Kidney (tissue), 14 donors: ENCODE data around the gene TSHB. TPM values are rescaled to one million over a fixed set of nuclear protein-coding genes. Genes with fewer than 3 reads are reported as not detected.

Source experiments
- DNase-seq, 5 donors: peaks; one replicate each; pipeline ENCODE4 v3.0.0-alpha.2; 2013 to 2020
- FAIRE-seq: peaks from 2 replicates; lab custom pipeline; 2012; peaks lifted over from hg19 to GRCh38; lab: Jason Lieb, UNC
- H3K27ac ChIP-seq, 2 donors: one replicate each; pipeline ENCODE4 v1.7.0; 2013; ENCODE audit warnings: low read depth in 2 of 2, low read length in 2 of 2, inconsistent platforms in 1 of 2
- H3K27me3 ChIP-seq: one replicate; pipeline ENCODE4 v1.7.1; 2013; ENCODE audit warnings: low read length, inconsistent platforms; ENCODE audit not compliant: control insufficient read depth, insufficient read depth
- H3K36me3 ChIP-seq, 3 donors: one replicate each; pipeline versions ENCODE4 v1.7.0 to v1.7.1; 2013; ENCODE audit warnings: low read length in 3 of 3, control low read depth in 1 of 3, inconsistent platforms in 1 of 3; ENCODE audit not compliant: insufficient read depth in 3 of 3, control insufficient read depth in 2 of 3
- H3K4me1 ChIP-seq, 3 donors: one replicate each; pipeline versions ENCODE4 v1.7.0 to v1.7.1; 2013; ENCODE audit warnings: low read length in 3 of 3, inconsistent platforms in 1 of 3, low read depth in 1 of 3; ENCODE audit not compliant: control insufficient read depth in 2 of 3, insufficient read depth in 2 of 3
- H3K4me3 ChIP-seq, 3 donors: one replicate each; pipeline versions ENCODE4 v1.7.0 to v1.8.1; 2013; ENCODE audit warnings: low read length in 3 of 3, control low read depth in 1 of 3, inconsistent platforms in 1 of 3
- H3K9ac ChIP-seq, 3 donors: one replicate each; pipeline versions ENCODE4 v1.7.0 to v1.7.1; 2013; ENCODE audit warnings: low read length in 3 of 3, control low read depth in 1 of 3, inconsistent platforms in 1 of 3
- H3K9me3 ChIP-seq, 3 donors: one replicate each; pipeline versions ENCODE4 v1.7.0 to v1.7.1; 2013; ENCODE audit warnings: low read length in 3 of 3, control low read depth in 1 of 3, inconsistent platforms in 1 of 3; ENCODE audit not compliant: control insufficient read depth in 2 of 3, insufficient read depth in 1 of 3
- intact Hi-C: fragments of 100-400 bp; cut with DNase I; formaldehyde crosslinking; loops from one replicate; pipeline ENCODE4 v1.11.1; 2022
- polyA plus RNA-seq: library from polyadenylated mRNA; stranded (reverse); fragments of 350-450 nt; fragmentation: Illumina TruSeq; extraction: RNeasy Lipid Tissue Mini Kit (QIAGEN cat#74804); gene quantifications from one replicate; pipeline ENCODE4 v1.2.3, GENCODE V29; 2014; ENCODE audit warnings: low read depth, low replicate concordance; ENCODE audit not compliant: insufficient read depth
- total RNA-seq: library from RNA; stranded (reverse); fragmentation: NEBNext Ultra II Directional; extraction: Animal tissue kit (Norgen Biotek cat#: 25700); gene quantifications from one replicate; pipeline ENCODE4 v1.2.1, GENCODE V29; 2021
- TF ChIP-seq, protein P1 (sequence below): IDR thresholded peaks from 3 replicates; pipeline ENCODE4 v1.5.1; 2012; ENCODE audit warnings: mild to moderate bottlenecking, moderate library complexity, borderline replicate concordance; ENCODE audit not compliant: insufficient read depth; ENCODE audit errors: extremely low read depth
- donor health status: control.
- donor health status: control.
- donor health status: control.
- donor health status: control.
- donor health status: control.
- donor health status: DM: yes; HTN: yes; CAD: no.
- donor health status: Normal renal cell carcinoma (clear cell type).

Gene TSHB
- total and polyA plus RNA-seq, 2 donors from 2014 or later, result not detected

- FAIRE-seq, result no peak
- intact Hi-C loops, result no loop called here
These were observed 7.3 kb downstream of the TSHB start for GRCh38 chr1:115036814-115037507.

GRCh38 chr1:115040501-115040900 is 10.9 kb downstream of the TSHB start:
- no peak overlapping the region for H3K4me3 ChIP-seq
- no peak overlapping the region for H3K9ac ChIP-seq
- no peaks in the 10 kb centered on the region for H3K4me1 ChIP-seq
- no peaks in the 10 kb centered on the region for H3K27me3 ChIP-seq
- TF ChIP-seq, protein P1, sequence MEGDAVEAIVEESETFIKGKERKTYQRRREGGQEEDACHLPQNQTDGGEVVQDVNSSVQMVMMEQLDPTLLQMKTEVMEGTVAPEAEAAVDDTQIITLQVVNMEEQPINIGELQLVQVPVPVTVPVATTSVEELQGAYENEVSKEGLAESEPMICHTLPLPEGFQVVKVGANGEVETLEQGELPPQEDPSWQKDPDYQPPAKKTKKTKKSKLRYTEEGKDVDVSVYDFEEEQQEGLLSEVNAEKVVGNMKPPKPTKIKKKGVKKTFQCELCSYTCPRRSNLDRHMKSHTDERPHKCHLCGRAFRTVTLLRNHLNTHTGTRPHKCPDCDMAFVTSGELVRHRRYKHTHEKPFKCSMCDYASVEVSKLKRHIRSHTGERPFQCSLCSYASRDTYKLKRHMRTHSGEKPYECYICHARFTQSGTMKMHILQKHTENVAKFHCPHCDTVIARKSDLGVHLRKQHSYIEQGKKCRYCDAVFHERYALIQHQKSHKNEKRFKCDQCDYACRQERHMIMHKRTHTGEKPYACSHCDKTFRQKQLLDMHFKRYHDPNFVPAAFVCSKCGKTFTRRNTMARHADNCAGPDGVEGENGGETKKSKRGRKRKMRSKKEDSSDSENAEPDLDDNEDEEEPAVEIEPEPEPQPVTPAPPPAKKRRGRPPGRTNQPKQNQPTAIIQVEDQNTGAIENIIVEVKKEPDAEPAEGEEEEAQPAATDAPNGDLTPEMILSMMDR, result no peak
- H3K27ac ChIP-seq, result no peak overlapping the region
- H3K36me3 ChIP-seq, result no peaks in the 10 kb centered on the region
- no peak for DNase-seq
- intact Hi-C loops, result no loop called here
- FAIRE-seq, result no peak
- H3K9me3 ChIP-seq, result no peaks in the 10 kb centered on the region

More at GRCh38 chr1:115036814-115037507, 7.3 kb downstream of the TSHB start:
- no peak overlapping the region for H3K27ac ChIP-seq
- DNase-seq, result no peak
- TF ChIP-seq, protein P1, result no peak
- H3K36me3 ChIP-seq, result no peaks in the 10 kb centered on the region
- no peaks in the 10 kb centered on the region for H3K4me1 ChIP-seq
- H3K27me3 ChIP-seq, result no peaks in the 10 kb centered on the region
- no peak overlapping the region for H3K9ac ChIP-seq
- H3K9me3 ChIP-seq, result no peaks in the 10 kb centered on the region
- H3K4me3 ChIP-seq, result no peak overlapping the region

GRCh38 chr1:115041654-115042053 is 12.0 kb downstream of the TSHB start:
- no peak overlapping the region for H3K9ac ChIP-seq
- no peaks in the 10 kb centered on the region for H3K27me3 ChIP-seq
- TF ChIP-seq, protein P1, result no peak
- H3K4me3 ChIP-seq, result no peak overlapping the region
- H3K36me3 ChIP-seq, result no peaks in the 10 kb centered on the region
- no peaks in the 10 kb centered on the region for H3K9me3 ChIP-seq
- FAIRE-seq, result no peak
- peak in 1 of 5 donors; percentile 41 for DNase-seq
- no peak overlapping the region for H3K27ac ChIP-seq
- no peaks in the 10 kb centered on the region for H3K4me1 ChIP-seq
- intact Hi-C loops, result no loop called here

DNA sequence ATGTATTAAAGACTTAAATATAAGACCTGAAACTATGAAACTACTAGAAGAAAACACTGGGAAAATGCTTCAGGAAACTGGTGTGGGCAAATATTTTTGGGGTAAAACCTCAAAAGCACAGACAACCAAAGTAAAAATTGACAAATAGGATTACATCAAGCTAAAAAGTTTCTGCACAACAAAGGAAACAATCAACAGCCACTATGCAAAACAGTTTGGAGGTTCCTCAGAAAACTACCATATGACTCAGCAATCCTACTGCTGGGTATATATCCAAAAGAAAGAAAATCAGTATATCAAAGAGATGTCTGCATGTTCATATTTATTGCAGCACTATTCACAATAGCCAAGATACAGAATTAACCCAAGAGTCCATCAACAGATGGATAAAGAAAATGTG is 17.1 kb downstream of the TSHB start:
- H3K4me3 ChIP-seq, result no peak overlapping the region
- no peaks in the 10 kb centered on the region for H3K27me3 ChIP-seq
- intact Hi-C loops, result no loop called here
- peaks cover 0 to 3% (median 0%) of the 10 kb centered on the region in 3 donors for H3K36me3 ChIP-seq
- H3K9me3 ChIP-seq, result no peaks in the 10 kb centered on the region
- DNase-seq, result no peak
- FAIRE-seq, result no peak
- TF ChIP-seq, protein P1, result no peak
- H3K4me1 ChIP-seq, result no peaks in the 10 kb centered on the region
- no peak overlapping the region for H3K9ac ChIP-seq
- no peak overlapping the region for H3K27ac ChIP-seq
